Osteocyte (in vitro differentiated cells): Measurements from ENCODE around the gene SYT2. TPM values are rescaled to one million over a fixed set of nuclear protein-coding genes. Genes with fewer than 3 reads are reported as not detected.
A peak's percentile ranks its signal among the peaks of the same experiment; 100 is the strongest.

Source experiments
- DNase-seq: peaks from one replicate; pipeline ENCODE4 v3.0.0; 2021; ENCODE audit warnings: mixed read lengths; ENCODE audit not compliant: unreplicated experiment; ENCODE audit errors: extremely low spot score
- H3K27ac Mint-ChIP-seq: one replicate; pipeline ENCODE4 v1.8.0; 2021; ENCODE audit warnings: mild to moderate bottlenecking, mixed read lengths; ENCODE audit not compliant: unreplicated experiment
- H3K27me3 Mint-ChIP-seq: one replicate; pipeline ENCODE4 v1.8.0; 2021; ENCODE audit warnings: mixed read lengths; ENCODE audit not compliant: unreplicated experiment
- H3K36me3 Mint-ChIP-seq: one replicate; pipeline ENCODE4 v1.8.0; 2021; ENCODE audit warnings: mixed read lengths; ENCODE audit not compliant: unreplicated experiment
- H3K4me1 Mint-ChIP-seq: one replicate; pipeline ENCODE4 v1.8.0; 2021; ENCODE audit warnings: mixed read lengths; ENCODE audit not compliant: unreplicated experiment
- H3K4me3 Mint-ChIP-seq: one replicate; pipeline ENCODE4 v1.8.0; 2021; ENCODE audit warnings: mild to moderate bottlenecking, moderate library complexity, mixed read lengths; ENCODE audit not compliant: unreplicated experiment
- H3K9me3 Mint-ChIP-seq: one replicate; pipeline ENCODE4 v1.8.0; 2021; ENCODE audit warnings: mixed read lengths; ENCODE audit not compliant: unreplicated experiment
- total RNA-seq: library from RNA; stranded (reverse); gene quantifications from 2 replicates; pipeline ENCODE4 v1.2.1, GENCODE V29; 2021
- TF ChIP-seq, protein P1 (sequence below): fragments of 200-600 bp; sonication (generic); IDR thresholded peaks from 2 replicates; pipeline ENCODE4 v1.5.0; 2021; ENCODE audit warnings: antibody characterized with exemption, mild to moderate bottlenecking, moderate library complexity

The SYT2 gene
- total RNA-seq, 1 donor from 2014 or later, result not detected

DNA sequence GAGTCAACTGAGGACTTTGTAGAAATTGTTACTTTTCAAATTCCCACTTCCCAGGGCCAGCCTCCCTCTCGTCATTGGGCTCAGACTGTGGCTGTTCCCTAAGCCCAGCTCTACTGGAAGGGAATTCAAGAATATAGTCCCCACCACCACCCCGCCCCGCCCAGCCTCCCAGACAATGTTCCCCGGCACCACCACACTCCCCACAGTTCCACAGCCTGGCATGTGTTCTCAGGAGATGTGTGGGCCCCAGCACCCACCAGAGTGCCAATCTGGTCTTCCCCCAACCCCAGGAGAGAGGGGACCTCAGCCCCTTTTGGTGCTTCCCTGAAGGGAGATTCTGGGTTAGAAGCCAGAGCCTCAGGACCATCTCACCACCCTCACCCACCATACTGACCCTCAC is 120.1 kb downstream of the SYT2 start:
- H3K9me3 Mint-ChIP-seq, result no peaks in the 10 kb centered on the region
- peaks cover under 1% of the 10 kb centered on the region for H3K36me3 Mint-ChIP-seq
- TF ChIP-seq, protein P1, sequence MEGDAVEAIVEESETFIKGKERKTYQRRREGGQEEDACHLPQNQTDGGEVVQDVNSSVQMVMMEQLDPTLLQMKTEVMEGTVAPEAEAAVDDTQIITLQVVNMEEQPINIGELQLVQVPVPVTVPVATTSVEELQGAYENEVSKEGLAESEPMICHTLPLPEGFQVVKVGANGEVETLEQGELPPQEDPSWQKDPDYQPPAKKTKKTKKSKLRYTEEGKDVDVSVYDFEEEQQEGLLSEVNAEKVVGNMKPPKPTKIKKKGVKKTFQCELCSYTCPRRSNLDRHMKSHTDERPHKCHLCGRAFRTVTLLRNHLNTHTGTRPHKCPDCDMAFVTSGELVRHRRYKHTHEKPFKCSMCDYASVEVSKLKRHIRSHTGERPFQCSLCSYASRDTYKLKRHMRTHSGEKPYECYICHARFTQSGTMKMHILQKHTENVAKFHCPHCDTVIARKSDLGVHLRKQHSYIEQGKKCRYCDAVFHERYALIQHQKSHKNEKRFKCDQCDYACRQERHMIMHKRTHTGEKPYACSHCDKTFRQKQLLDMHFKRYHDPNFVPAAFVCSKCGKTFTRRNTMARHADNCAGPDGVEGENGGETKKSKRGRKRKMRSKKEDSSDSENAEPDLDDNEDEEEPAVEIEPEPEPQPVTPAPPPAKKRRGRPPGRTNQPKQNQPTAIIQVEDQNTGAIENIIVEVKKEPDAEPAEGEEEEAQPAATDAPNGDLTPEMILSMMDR, result no peak
- no peak overlapping the region for H3K4me3 Mint-ChIP-seq
- peak overlapping the region; percentile 34 for H3K27ac Mint-ChIP-seq
- no peaks in the 10 kb centered on the region for H3K27me3 Mint-ChIP-seq
- peaks cover 50% of the 10 kb centered on the region for H3K4me1 Mint-ChIP-seq
- DNase-seq, result no peak

DNA sequence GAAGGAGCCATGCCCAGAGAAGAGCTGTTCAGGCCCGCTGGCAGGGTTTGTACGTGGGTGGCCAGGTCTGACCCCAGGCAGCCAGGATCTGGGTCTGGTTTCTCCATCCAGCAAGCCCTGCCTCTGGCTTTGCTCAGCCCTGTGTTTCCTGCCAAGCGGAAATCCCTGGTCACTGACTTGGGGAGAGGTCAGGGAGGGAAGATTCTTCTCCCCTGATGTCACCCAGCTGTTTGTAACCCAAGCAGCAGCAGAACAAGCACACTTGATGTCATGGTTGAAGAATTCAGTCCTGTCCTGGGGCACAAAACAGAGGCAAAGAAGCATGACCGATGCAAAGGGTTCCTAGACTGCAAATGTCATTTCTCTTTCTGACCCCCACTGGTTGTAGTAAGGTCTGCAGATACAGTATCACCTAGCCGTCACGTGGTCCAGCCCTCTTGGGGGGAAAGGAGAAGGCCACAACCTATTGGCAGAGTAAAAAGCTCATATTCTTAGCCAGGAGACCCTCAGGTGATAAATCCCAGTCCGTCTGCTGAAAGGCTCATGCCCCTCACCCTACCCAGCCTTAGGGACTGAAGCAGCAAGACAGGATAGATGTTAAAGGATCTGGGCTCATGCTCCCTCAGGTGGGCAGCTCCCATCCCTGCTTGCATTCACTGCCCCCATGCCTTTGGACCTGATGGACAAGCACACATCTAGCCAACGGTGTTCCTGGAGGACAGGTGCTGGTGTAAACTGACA is 120.9 kb downstream of the SYT2 start:
- TF ChIP-seq, protein P1, result no peak
- Mint-ChIP-seq H3K9me3 (no peaks in the 10 kb centered on the region), H3K4me1 (peaks cover 50% of the 10 kb centered on the region), H3K4me3 (no peak overlapping the region), H3K36me3 (peaks cover 2% of the 10 kb centered on the region), H3K27ac (peak overlapping the region; percentile 88), H3K27me3 (no peaks in the 10 kb centered on the region)
- peak; percentile 92 for DNase-seq

DNA sequence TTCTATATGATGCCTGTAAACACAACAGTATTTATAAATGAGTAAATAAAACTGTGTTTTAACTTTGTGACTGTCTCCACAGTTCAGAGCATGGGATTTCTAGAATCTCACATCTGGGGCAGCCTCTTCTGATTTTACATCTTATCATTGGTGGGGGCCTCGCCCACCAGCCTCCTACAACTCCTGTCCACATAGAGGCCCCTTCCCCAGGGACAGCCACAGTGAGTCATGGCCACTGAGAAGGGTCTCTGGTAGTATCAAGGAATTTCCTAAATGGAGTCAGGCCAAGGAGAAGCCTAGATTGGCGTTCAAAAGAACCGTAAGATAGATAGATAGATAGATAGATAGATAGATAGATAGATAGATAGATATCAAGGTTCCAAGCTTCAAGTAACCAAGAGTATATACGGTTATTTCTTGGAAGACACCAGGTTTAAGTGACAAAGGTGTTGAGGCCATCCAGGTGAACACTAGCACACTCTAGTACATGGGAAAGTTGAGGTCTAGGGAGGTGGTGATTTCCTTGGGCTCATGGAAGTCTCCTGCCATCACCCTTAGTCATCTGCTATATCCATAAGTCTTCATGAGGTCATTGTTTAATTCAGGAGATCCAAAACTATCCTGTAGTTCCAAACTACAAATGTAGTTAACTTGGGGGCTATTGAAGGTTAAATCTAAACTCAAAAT is 121.6 kb downstream of the SYT2 start:
- Mint-ChIP-seq H3K27ac (peak overlapping the region; percentile 88), H3K9me3 (no peaks in the 10 kb centered on the region), H3K4me1 (peaks cover 50% of the 10 kb centered on the region)

DNA sequence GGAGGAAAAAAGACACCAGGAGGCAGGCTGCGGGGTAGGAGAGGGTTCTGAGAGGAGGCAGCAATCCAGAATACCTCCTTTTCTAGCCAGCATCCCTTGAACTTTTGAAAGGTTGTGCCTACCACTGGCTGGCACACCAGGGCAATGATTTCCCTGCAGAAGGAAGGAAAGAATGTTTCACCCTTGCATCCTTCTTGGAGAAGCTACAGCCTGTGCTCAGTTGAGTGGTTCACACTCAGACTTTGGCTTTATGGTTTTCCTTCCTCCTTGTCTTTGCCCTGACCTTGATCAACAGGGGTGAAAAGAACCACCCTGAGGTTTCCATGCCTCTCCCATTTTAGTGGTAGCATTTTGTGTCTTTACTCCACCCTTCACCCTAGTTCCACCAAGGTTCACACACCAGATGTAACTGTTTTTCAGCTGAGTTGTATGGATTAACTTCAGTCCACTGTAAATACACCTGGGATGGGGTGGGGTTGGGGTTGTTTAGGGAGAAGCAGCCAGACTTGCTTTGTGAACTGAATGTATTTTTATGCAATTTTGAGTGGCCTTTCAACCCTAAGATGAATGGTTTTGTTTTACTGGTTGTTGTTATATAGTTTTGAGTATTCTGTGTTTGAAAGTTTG is 122.3 kb downstream of the SYT2 start:
- H3K4me3 Mint-ChIP-seq, result no peak overlapping the region
- DNase-seq, result no peak
- peaks cover 50% of the 10 kb centered on the region for H3K4me1 Mint-ChIP-seq
- TF ChIP-seq, protein P1, result no peak
- H3K27ac Mint-ChIP-seq, result no peak overlapping the region
- peaks cover 2% of the 10 kb centered on the region for H3K36me3 Mint-ChIP-seq
- no peaks in the 10 kb centered on the region for H3K9me3 Mint-ChIP-seq
- H3K27me3 Mint-ChIP-seq, result no peaks in the 10 kb centered on the region

More for the DNA sequence above, 121.6 kb downstream of the SYT2 start:
- Mint-ChIP-seq H3K4me3 (no peak overlapping the region), H3K27me3 (no peaks in the 10 kb centered on the region), H3K36me3 (peaks cover 2% of the 10 kb centered on the region)
- TF ChIP-seq, protein P1, result no peak
- DNase-seq, result no peak

DNA sequence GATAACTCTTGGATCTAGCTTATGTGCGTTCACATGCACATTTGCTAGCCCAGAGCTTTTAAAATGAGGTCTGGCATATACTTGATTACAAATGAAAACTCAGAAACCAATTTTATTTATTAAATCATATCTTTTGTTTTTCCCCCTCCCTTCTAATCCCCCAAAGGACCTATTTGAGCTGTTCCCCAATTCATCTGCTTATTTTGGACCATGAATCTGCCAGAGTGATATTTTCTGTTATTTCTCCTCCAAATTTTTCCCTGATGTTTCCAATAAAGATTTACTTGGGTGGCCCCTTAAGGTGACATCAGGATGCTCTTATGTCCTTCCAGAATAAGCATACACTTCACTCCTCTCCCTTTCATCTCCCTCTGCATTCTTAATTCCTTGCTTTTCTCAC is 123.4 kb downstream of the SYT2 start:
- Mint-ChIP-seq H3K4me3 (no peak overlapping the region), H3K27me3 (no peaks in the 10 kb centered on the region), H3K36me3 (peaks cover 5% of the 10 kb centered on the region), H3K9me3 (no peaks in the 10 kb centered on the region), H3K4me1 (peaks cover 50% of the 10 kb centered on the region), H3K27ac (no peak overlapping the region)
- TF ChIP-seq, protein P1, result no peak
- DNase-seq, result no peak
